Stimulated activated CD4-positive, alpha-beta T cell treated with anti-CD3 and anti-CD28 coated beads, Interleukin-1b, Interleukin-23, amount 100 ng/mL, for 1 hour (primary cell): ENCODE results near the gene NAPEPLD.
"Not testable (repeated sequence)": the region's sequence is repeated elsewhere in the genome, so short reads cannot be mapped to it uniquely, and the experiment has no call there.

Experiments
- DNase-seq, 2 donors: peaks; one replicate each; pipeline ENCODE4 v3.0.0-alpha.2; 2020; ENCODE audit warnings: low read depth in 2 of 2

The NAPEPLD gene

GRCh38 chr7:103106703-103107070 is 42.2 kb downstream of the NAPEPLD start:
- DNase-seq: not testable (repeated sequence)

- no peak for DNase-seq
Observed at GRCh38 chr7:103106005-103106702, 42.7 kb downstream of the NAPEPLD start.

GRCh38 chr7:103101543-103101942 is 47.4 kb downstream of the NAPEPLD start:
- no peak for DNase-seq

- no peak for DNase-seq
Observed at GRCh38 chr7:103100348-103100747, 48.6 kb downstream of the NAPEPLD start.

- no peak for DNase-seq
Observed at GRCh38 chr7:103097041-103097440, 51.9 kb downstream of the NAPEPLD start.

- DNase-seq: not testable (repeated sequence)
Observed at GRCh38 chr7:103095558-103095957, 53.3 kb downstream of the NAPEPLD start.

- no peak for DNase-seq
Observed at GRCh38 chr7:103094102-103094501, 54.8 kb downstream of the NAPEPLD start.

- no peak for DNase-seq
Observed at GRCh38 chr7:103093429-103093828, 55.5 kb downstream of the NAPEPLD start.

- DNase-seq: not testable (repeated sequence)
Observed at GRCh38 chr7:103092321-103092720, 56.6 kb downstream of the NAPEPLD start.

- DNase-seq: no peak
Observed at GRCh38 chr7:103083210-103083609, 65.7 kb downstream of the NAPEPLD start.

- DNase-seq: no peak
Observed at GRCh38 chr7:103082497-103082896, 66.4 kb downstream of the NAPEPLD start.

GRCh38 chr7:103080923-103081322 is 68.0 kb downstream of the NAPEPLD start:
- no peak for DNase-seq

- no peak for DNase-seq
Observed at GRCh38 chr7:103079836-103080235, 69.1 kb downstream of the NAPEPLD start.

- not testable (repeated sequence) for DNase-seq
Observed at GRCh38 chr7:103078226-103078625, 70.7 kb downstream of the NAPEPLD start.

- no peak for DNase-seq
Observed at GRCh38 chr7:103077318-103077717, 71.6 kb downstream of the NAPEPLD start.

GRCh38 chr7:103076764-103077163 is 72.1 kb downstream of the NAPEPLD start:
- DNase-seq: no peak

GRCh38 chr7:103075337-103075918 is 73.5 kb downstream of the NAPEPLD start:
- DNase-seq: peak; percentile 19 to 76

GRCh38 chr7:103074519-103075336 is 74.2 kb downstream of the NAPEPLD start, which contains the start of the genes ARMC10 and FBXL13:
Gene ARMC10 (plus strand): TSS chr7:103075140. CDS start chr7:103075273, 133 bp downstream.
Gene FBXL13 (minus strand): TSS chr7:103074796.
- peak; percentile 71 to 89 for DNase-seq

- no peak for DNase-seq
Observed at GRCh38 chr7:103073989-103074518, 74.8 kb downstream of the NAPEPLD start.

GRCh38 chr7:103071000-103071399 is 77.9 kb downstream of the NAPEPLD start:
- DNase-seq: no peak

- no peak for DNase-seq
Observed at GRCh38 chr7:103068414-103069403, 80.2 kb downstream of the NAPEPLD start.
